M059J (cell line): ENCODE data around the gene TMEM121B. TPM values are rescaled to one million over a fixed set of nuclear protein-coding genes. Genes with fewer than 3 reads are reported as not detected.

ENCODE experiments used
- DNase-seq: peaks from one replicate; pipeline ENCODE4 v3.0.0-alpha.2; 2012; ENCODE audit warnings: low read depth
- total RNA-seq: library from RNA; depleted of rRNA; stranded (reverse); fragments of >200 nt; shearing (Covaris generic); gene quantifications from 2 replicates; pipeline ENCODE4 v1.2.3, GENCODE V29; 2014; rRNA removed

TMEM121B gene
- total RNA-seq, 1 experiment from 2014 or later: 0.07 TPM

DNA sequence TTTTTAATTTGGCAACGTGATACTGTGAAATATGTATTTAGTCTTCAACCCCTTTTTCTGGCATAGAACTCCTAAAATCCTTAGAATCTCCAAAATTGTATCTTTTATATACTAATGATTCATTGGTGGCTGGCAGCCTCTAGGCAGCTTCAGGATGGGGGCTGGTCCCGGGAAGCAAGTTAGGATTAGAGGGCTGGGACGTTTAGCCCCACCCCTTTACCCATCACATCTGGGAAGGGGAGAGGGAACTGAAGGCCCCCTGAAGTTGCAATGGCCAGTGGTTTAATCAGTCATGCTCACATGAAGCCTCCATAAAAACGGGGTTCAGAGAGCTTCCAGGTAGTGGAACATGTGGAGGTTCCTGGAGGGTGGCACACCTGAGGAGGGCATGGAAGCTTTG is 29.3 kb downstream of the TMEM121B start:
- no peak for DNase-seq

DNA sequence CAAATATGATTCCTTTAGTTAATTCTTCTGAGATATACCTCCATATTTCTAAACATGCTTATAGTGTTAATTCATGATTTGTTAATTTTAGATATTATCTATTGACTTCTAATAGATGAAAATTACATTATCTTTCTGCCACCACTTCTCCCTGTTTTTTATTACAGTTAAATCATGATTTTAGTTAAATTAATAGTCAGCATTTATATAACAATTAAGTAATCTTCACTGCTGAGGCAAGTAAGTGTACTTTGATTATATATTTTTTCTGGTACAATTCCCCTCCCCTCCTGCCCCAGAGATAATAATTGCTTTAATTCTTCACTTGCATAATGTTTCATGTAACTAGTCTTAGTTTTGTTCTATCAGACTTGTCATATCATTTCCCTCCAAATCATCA is 30.6 kb downstream of the TMEM121B start:
- no peak for DNase-seq

DNA sequence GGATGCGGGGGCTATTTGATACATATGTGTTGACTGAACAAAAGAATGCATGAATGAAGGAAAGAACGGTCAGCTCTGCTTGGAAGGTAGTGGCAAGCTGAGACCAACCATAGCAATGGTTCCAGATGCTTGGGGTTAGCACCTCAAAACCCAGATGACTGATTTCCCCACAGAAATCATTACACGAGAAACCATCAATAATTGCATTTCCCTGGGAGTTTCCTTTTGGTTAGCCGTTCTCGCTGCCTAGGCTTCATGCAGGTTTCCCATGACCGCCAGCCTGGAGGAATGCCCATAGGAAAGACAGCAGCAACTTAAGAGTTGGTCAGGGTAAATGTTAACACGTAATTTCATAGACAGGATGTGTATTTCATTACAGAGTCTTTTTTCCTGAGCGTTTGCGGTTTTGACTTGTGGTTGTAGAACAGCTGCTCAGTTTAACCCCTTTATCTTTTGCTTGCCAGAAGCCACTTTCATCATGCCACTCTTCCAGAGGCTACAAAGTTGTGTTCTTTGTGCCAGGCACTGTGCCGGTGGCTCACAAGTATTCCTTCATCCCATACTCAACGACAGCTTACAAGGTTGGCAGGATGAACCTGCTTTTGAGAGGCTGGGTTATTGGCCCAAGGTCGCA is 33.5 kb downstream of the TMEM121B start:
- peak; percentile 11 for DNase-seq

DNA sequence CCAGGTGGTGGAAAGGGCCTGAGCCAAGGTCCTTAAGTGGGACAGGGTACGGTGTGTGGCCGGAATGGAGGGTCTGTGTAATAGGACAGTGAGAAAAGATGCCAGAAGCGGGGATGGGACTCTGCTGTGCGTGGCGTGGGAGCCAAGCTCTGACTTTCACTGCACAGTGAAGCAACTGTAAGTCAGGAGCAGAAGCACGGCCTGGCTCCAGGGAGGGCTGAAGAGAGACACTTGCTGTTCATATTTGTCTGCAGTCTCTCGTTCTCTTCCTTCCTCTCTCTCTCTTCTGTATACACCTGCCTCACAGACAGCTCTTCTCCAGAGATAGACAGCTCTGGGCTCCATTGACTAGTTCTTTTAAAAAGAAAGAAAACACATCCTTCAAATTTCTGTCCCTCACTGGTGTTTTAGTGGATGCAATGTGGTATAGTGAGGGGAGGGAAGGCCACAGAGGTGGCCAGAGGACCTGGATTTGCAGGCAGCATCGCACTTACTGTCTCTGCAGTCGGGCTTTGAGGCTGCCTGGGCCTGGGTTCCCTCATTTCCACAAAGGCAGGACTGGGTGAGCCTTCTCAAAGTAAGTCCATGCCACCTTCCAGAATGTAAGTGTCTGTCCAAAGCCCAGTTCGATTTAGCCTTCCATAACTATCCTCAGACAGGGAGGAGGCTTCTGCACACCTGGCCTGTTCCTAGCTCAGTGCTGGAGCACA is 34.2 kb downstream of the TMEM121B start:
- DNase-seq: no peak

DNA sequence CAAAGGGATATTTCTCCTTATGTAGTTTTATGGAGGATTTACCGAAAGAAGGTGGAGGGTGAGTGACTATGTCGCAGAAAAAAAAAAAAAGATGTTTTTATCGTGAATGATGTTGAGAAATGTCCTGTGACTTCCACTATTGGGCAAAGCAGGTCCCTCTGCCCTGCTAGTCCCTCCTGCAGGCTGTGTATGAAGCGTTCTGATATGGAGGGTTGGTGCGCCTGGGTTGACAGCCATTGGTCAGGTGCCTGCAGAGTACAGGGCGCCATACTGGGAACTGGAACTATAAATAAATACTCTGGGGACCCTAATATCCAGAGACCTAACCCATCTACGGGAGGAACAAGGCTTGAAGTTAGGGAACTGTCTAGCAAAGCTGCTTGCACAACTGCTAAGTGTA is 34.9 kb downstream of the TMEM121B start:
- DNase-seq: no peak

DNA sequence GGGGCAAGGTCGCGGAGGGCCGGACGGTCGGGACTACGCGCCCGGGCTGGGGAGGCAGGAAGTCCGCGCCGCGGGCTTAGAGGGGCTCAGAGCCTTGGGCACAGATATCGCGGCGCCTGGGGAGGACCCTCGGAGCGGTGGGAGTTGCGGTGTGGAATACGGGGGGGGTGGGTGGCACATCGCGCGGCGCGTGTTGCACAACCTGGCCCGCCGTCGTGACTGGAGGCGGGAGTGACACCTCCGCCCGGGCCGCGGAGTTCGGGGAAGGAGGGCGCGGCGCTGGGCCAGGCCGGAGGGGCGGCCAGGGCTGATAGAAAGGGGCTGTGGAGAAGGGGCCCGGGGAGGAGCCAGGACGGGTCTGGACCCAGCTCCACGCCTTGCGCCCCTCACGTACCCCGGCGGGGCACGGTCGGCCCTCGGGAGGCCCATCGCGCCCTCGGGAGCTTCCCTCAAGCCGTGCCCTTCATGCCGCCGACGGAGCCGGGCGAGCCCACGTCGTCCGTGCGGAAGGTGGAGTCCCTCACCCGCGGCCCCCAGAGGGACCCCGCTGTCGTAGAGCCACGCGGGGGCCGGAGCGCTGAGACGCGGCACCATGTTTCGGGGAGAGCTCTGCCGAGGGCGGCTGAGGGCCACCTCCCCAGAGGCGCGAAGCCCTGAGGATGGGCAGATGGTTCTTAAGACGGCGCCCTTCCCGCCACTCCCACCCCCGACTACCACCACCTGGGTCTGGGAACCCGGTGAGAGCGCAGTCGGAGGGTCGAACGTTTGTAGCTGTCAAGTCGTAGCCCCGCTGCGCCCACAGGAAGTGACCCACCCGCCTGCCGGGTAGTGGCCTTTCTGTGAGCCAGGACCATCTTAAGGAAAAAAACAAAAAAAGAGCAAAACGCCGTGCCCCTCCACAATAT is 35.6 kb downstream of the TMEM121B start:
- DNase-seq: no peak

DNA sequence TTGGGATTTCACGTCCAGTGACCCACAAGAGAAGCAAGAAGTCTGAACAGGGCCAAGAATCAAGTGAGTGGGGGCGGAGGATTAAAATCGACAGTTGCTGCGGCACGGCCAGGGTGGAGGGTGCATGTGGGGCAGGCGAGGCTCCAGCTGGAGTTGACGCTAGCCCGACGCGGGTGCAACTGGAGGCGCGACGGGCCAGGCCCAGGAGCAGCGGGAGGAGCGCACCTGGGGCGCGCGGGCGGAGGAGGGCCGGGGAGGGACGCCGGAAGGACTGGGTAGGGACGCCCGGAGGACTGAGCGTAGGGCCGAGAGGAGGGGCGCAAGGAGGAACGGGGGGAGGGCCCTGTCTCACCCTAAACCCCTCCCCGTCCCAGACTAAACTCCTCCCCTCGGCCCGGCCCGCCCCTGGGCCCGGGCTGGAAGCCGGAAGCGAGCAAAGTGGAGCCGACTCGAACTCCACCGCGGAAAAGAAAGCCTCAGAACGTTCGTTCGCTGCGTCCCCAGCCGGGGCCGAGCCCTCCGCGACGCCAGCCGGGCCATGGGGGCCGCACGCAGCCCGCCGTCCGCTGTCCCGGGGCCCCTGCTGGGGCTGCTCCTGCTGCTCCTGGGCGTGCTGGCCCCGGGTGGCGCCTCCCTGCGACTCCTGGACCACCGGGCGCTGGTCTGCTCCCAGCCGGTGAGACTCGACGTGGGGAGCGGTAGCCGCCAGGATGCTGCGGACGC is 36.4 kb downstream of the TMEM121B start, which contains the start of gene IL17RA:
Gene IL17RA (plus strand): TSS at position 447 of the 723 bp plus-strand sequence. CDS start 92 bp downstream, at position 539.
- peak; percentile 85 for DNase-seq

DNA sequence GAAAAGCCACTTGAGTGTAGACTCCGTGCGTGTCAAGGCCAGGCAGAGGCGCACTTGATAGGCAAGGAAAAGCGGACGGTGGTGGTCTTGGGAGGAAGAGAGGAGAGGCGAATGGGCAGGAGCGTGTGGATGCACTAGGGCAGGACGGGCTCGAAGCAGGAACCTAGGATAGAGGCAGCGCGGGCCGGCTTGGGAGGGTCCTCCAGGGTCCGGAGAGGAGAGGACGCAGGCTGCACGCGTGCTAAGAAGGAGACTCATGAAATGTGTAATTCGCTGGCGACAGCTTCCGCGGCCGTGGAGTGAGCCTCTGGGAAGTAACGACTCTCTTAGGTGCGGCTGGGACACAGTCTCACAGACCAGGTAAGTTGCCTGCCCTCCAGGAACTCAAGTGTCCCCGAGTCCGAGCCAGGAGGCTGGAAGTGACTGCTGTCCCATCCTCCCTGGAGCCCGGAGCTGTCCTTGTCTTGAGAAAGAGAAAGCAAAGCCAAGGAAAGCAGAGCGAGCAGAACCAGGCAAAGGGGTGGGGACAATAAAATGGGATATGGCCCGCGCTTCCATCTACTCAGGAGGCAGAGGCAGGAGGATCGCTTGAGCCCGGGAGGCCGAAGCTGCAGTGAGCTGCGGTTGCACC is 37.2 kb downstream of the TMEM121B start:
- DNase-seq: no peak

DNA sequence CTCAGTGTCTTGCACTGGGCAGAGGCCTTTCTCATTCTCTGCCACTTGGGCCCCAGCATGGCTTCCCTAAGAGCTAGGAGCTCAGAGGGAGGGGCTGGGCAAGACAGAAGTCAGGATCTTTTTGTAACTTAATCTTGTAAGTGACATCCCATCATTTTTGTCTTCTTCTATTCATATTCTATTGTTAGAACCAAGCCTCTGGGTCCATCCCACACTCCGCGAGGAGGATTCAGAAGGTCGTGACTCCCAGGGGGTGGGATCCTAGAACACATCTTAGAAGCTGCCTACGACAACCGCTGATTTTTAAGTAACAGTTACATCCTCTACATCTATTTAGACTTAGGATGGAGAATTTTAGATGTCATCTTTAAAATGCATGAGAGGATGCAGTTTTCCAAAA is 37.9 kb downstream of the TMEM121B start:
- no peak for DNase-seq

DNA sequence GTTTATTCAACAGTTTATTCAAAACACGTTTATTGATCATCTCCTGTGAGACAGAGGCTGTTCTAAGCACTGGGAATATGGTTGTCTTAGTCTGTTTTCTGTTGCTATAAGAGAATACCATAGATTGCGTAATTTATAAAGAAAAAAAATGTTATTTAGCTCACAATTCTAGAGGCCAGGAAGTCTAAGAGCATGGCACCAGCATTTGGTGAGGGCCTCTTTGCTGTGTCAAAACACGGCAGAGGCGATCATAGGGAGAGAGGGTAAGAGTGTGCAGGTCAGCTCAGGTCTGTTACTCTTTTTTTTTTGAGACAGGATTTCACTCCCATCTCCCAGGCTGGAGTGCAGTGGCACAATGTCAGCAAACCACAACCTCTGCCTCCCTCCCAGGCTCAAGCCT is 41.6 kb downstream of the TMEM121B start:
- DNase-seq: no peak

DNA sequence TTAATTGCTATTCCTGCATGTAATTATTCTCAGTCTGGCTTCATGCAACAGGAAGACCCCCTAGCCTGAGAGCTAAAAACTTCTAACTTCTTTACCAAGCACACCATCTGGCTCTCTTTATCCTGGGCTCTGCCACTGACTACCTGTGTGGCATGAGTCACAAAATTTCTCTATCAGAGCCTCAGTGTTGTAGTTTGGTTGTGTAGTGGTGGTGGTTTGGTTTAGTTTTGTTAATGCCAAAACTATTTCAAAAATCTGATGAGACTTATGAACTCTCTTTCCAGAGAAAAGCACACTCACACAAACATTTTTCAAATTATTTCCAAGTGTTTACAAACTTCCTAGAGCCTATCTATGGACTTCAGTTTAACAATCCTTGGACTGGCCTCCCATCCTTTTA is 43.9 kb downstream of the TMEM121B start:
- peak; percentile 88 for DNase-seq

DNA sequence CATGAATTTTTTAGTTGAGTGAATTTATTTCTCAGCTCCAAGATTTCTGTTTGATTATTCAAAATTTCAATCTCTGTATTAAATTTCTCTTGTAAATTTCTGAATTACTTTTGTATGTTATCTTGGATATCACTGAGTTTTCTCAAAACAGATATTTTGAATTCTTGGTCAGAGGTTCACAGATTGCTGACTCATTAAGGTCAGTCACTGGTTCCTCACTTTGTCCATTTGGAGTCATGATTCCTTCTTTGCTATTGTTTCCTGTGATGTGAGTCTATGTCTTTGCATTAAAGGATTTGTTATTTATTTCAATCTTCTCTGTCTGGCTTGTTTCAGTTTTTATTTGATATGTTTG is 46.5 kb downstream of the TMEM121B start:
- peak; percentile 34 for DNase-seq

DNA sequence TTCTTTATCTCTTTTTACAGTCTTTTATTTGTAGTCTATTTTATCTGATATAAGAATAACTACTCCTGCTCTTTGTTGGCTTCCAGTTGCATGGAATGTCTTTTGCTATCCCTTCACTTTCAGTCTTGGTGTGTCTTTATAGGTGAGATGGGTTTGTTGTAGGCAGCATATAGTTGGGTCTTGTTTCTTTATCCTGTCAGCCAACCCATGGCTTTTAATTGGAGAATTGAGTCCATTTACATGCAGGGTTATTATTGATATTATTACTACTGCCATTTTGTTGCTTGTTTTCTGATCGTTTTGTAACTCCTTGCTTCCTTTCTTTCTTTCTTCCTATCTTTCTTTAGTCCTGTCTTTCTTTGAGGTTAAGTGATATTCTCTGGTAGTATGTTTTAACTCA is 48.3 kb downstream of the TMEM121B start:
- DNase-seq: no peak

Other genes starting within 250 kb of the TMEM121B start
- not detected in 2 replicates for gene GAB4, start 113.1 kb downstream of the TMEM121B start, total RNA-seq
- 7.9 and 13.4 TPM in 2 replicates for gene IL17RA, start 36.4 kb downstream of the TMEM121B start, total RNA-seq
- 30.8 and 32.1 TPM in 2 replicates for gene HDHD5, start 37.9 kb upstream of the TMEM121B start, total RNA-seq
- gene ADA2, start 98.1 kb upstream of the TMEM121B start, total RNA-seq: 9.6 and 15.4 TPM in 2 replicates
- not detected in 2 replicates for gene CECR2, start 248.1 kb upstream of the TMEM121B start, total RNA-seq